ENCODE results near the gene USP2.

DNA sequence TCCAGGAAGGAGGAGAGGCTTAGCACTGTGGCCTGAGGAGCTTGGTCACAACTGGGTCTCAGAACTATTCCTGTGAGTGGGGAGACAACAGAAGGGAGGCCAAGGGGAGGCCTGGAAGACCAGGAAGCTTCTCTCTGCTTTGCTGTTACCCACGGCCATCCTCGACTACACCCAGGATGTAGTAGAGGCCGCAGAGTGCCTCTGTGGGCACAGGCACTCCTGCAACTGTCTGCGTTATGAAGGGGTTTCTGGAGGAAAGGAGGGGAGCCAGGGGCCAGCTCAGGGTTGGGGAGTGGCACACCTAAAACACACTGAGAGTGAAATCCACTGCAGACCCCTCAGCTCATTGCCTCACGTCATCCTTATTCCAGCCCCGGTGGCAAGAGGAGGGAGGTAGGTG is 31.2 kb downstream of the USP2 start:
- no peak for TF ChIP-seq CTCF (IDR thresholded peaks at IDR 0.05)
- TF ChIP-seq, protein P1, sequence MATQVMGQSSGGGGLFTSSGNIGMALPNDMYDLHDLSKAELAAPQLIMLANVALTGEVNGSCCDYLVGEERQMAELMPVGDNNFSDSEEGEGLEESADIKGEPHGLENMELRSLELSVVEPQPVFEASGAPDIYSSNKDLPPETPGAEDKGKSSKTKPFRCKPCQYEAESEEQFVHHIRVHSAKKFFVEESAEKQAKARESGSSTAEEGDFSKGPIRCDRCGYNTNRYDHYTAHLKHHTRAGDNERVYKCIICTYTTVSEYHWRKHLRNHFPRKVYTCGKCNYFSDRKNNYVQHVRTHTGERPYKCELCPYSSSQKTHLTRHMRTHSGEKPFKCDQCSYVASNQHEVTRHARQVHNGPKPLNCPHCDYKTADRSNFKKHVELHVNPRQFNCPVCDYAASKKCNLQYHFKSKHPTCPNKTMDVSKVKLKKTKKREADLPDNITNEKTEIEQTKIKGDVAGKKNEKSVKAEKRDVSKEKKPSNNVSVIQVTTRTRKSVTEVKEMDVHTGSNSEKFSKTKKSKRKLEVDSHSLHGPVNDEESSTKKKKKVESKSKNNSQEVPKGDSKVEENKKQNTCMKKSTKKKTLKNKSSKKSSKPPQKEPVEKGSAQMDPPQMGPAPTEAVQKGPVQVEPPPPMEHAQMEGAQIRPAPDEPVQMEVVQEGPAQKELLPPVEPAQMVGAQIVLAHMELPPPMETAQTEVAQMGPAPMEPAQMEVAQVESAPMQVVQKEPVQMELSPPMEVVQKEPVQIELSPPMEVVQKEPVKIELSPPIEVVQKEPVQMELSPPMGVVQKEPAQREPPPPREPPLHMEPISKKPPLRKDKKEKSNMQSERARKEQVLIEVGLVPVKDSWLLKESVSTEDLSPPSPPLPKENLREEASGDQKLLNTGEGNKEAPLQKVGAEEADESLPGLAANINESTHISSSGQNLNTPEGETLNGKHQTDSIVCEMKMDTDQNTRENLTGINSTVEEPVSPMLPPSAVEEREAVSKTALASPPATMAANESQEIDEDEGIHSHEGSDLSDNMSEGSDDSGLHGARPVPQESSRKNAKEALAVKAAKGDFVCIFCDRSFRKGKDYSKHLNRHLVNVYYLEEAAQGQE (IDR thresholded peaks at IDR 0.05; ENCODE audit: insufficient read depth in 1 of 2, low read depth in 2 of 2, low read length in 1 of 2), result no peak
- no peak for TF ChIP-seq POLR2AphosphoS5 (IDR thresholded peaks at IDR 0.05; ENCODE audit: low read depth, low read length)
- no peak for TF ChIP-seq TCF7L2 (IDR thresholded peaks at IDR 0.05; ENCODE audit: low read depth, low read length)

Data from Panc1 (cell line).